ENCODE results near the gene DPP7. TPM values are rescaled to one million over a fixed set of nuclear protein-coding genes. Genes with fewer than 3 reads are reported as not detected.

The DPP7 gene
- total and polyA plus RNA-seq, 2 of the 4 experiments (the other 2 are of a cell fraction), result 14.9 to 76.4 TPM

DNA sequence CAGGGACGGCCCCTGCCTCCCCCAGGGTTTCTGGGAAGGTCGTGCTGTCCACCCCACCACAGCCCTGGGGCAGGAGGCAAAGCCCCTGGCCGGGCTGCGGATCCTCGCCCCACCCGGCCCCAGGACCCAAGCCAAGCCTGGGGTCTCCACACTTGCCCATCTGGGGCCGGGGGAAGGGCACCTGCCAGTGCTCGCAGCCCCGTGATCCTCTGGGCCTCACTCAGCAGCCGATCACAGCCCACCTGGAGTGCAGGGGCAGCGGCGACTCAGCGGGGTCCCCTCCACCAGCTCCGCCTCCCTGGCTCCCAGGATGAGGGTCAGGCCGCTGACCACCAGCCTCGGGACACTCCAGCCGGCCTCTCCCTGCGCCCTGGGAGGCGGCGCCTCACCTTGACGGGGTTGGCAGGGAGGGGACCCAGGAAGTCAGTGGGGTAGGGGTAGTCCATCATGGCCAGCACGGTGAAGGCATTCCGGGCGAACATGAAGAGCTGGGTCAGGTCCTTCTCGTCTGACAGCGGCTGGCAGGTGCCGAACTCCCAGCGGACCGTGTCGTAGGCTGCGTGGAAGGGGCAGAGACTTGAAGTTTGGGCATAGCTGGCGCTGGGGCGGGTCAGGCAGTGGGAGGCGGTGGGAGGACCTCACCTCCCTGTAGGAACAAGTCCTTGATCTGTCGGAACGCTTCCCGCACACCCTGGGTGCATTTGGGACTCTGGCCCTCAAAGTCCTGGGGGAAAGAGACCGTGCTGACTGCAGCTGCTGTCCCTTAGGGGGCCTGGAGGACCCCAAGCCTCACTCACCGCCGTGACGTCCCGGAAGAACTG lies 1.8 kb downstream of the DPP7 start:
- Histone ChIP-seq H3K4ac (ENCODE audit: low read depth, low read length) (no peak overlapping the region), H2BK5ac (ENCODE audit: low read depth, low read length, poor library complexity, severe bottlenecking) (no peak overlapping the region), H3K9me1 (ENCODE audit: insufficient read depth, low read length) (no peaks in the 10 kb centered on the region), H3K23ac (ENCODE audit: low read depth, low read length) (no peak overlapping the region), H2BK120ac (ENCODE audit: low read depth, low read length) (no peak overlapping the region), H2AFZ (replicated peaks; ENCODE audit: low read length, poor library complexity) (no peak overlapping the region), H3K14ac (replicated peaks; ENCODE audit: low read depth, low read length) (no peak overlapping the region), H4K20me1 (ENCODE audit: insufficient read depth, low read length) (no peaks in the 10 kb centered on the region), H3K27me3 (ENCODE audit: control insufficient read depth, insufficient read depth, low read length) (no peaks in the 10 kb centered on the region), H3K9me3 (ENCODE audit: control insufficient read depth, insufficient read depth, low read length) (no peaks in the 10 kb centered on the region), H3K4me2 (ENCODE audit: low read depth, low read length) (no peak overlapping the region), H2AK9ac (replicated peaks; ENCODE audit: low read depth, low read length, poor library complexity) (peak overlapping the region; percentile 72), H3K4me1 (ENCODE audit: control insufficient read depth, insufficient read depth, low read length) (peaks cover 6% of the 10 kb centered on the region), H4K91ac (ENCODE audit: insufficient read depth, low read depth, low read length) (no peak overlapping the region), H4K8ac (ENCODE audit: low read depth in 2 of 2, low read length in 2 of 2) (no peak overlapping the region), H2BK20ac (ENCODE audit: low read depth, low read length) (no peak overlapping the region), H2AK5ac (ENCODE audit: low read depth, low read length) (no peak overlapping the region), H3K18ac (ENCODE audit: low read depth, low read length) (no peak overlapping the region), H3K36me3 (ENCODE audit: control insufficient read depth, insufficient read depth, low read length) (peaks cover 40% of the 10 kb centered on the region), H3K27ac (ENCODE audit: insufficient read depth, low read length) (no peak overlapping the region), H3K4me3 (ENCODE audit: insufficient read depth, low read depth, low read length) (no peak overlapping the region), H3K56ac (ENCODE audit: extremely low read depth, insufficient read depth, low read length) (no peak overlapping the region), H2BK15ac (ENCODE audit: low read depth, low read length) (no peak overlapping the region), H4K5ac (ENCODE audit: low read depth, low read length) (no peak overlapping the region), H3K79me1 (ENCODE audit: low read depth in 1 of 2, low read length in 2 of 2) (0 out of 4 replicates have a peak, but pooled peaks cover 0 to 3% of the 10 kb centered on the region in 2 experiments), H3K9ac (ENCODE audit: low read depth, low read length) (no peak overlapping the region)
- no peak for TF ChIP-seq NFE2L2 (IDR thresholded peaks at IDR 0.05; ENCODE audit: low read depth, low read length)
- no peak for TF ChIP-seq RAD21 (IDR thresholded peaks at IDR 0.05; ENCODE audit: low read length)
- no peak for TF ChIP-seq RFX5 (IDR thresholded peaks at IDR 0.05; ENCODE audit: low read depth, low read length)
- TF ChIP-seq CEBPB (IDR thresholded peaks at IDR 0.05; ENCODE audit: low read depth, low read length), result no peak
- TF ChIP-seq, protein P1, sequence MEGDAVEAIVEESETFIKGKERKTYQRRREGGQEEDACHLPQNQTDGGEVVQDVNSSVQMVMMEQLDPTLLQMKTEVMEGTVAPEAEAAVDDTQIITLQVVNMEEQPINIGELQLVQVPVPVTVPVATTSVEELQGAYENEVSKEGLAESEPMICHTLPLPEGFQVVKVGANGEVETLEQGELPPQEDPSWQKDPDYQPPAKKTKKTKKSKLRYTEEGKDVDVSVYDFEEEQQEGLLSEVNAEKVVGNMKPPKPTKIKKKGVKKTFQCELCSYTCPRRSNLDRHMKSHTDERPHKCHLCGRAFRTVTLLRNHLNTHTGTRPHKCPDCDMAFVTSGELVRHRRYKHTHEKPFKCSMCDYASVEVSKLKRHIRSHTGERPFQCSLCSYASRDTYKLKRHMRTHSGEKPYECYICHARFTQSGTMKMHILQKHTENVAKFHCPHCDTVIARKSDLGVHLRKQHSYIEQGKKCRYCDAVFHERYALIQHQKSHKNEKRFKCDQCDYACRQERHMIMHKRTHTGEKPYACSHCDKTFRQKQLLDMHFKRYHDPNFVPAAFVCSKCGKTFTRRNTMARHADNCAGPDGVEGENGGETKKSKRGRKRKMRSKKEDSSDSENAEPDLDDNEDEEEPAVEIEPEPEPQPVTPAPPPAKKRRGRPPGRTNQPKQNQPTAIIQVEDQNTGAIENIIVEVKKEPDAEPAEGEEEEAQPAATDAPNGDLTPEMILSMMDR (conservative IDR thresholded peaks at IDR 0.05; ENCODE audit: low read depth, low read length), result no peak
- dilution Hi-C loops (cut with HindIII; ENCODE audit: low sequenced_read_pairs, unreplicated experiment), result no loop called here
- ATAC-seq (ENCODE audit: low read depth), result no peak
- ChIA-PET POLR2A (ENCODE audit: unreplicated experiment) (no interaction called here), CTCF (no interaction called here)
- 90% methylated on average over 24 of the region's 42 CpGs; no CpG with 5 or more reads in 1 of the 2 experiments for WGBS, 2 experiments (ENCODE audit: extremely low coverage in 2 of 2, insufficient read length in 1 of 2)
- BruUV-seq (replicated peaks), result no TSS peak
- in situ Hi-C loops (cut with MboI; ENCODE audit: low sequenced_read_pairs), result no loop called here
- intact Hi-C loops (cut with micrococcal nuclease), result no loop called here
- no peak for DNase-seq

Measured in IMR-90 (cell line).